Effector CD8-positive, alpha-beta T cell (primary cell): Measurements from ENCODE around the gene ERBB4.

Experiments used
- DNase-seq: peaks from one replicate; lab custom pipeline; 2025; lab: John Stamatoyannopoulos, UW

ERBB4 gene

GRCh38 chr2:212428681-212429478 lies 109.7 kb downstream of the ERBB4 start:
- no peak for DNase-seq

GRCh38 chr2:212427638-212428037 lies 111.0 kb downstream of the ERBB4 start:
- no peak for DNase-seq

- no peak for DNase-seq
Measured at GRCh38 chr2:212426637-212427412, 111.8 kb downstream of the ERBB4 start.

- DNase-seq: no peak
Measured at GRCh38 chr2:212424082-212424481, 114.5 kb downstream of the ERBB4 start.

GRCh38 chr2:212423089-212423488 lies 115.5 kb downstream of the ERBB4 start:
- no peak for DNase-seq

- DNase-seq: no peak
Measured at GRCh38 chr2:212421556-212422334, 116.9 kb downstream of the ERBB4 start.

- no peak for DNase-seq
Measured at GRCh38 chr2:212416086-212416485, 122.5 kb downstream of the ERBB4 start.

- DNase-seq: no peak
Measured at GRCh38 chr2:212414767-212415211, 123.8 kb downstream of the ERBB4 start.

DNA sequence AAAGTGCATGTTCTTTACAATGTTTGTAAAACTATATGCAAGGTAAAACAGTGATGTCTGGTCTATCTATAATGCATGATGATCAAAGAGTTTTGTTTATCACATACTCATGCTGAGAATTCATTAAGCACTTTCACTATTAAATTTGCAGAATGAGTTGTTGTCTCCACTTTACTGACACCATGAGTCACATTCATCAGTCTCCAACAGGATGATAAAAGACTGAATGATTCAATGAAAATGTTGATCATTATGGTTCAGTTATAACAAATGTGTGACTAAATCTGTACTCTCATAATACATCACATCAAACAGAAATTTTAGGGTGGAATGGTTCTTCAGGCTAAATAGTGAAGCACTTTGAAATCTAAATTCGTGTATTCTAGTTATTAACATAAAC lies 129.0 kb downstream of the ERBB4 start:
- DNase-seq: no peak

DNA sequence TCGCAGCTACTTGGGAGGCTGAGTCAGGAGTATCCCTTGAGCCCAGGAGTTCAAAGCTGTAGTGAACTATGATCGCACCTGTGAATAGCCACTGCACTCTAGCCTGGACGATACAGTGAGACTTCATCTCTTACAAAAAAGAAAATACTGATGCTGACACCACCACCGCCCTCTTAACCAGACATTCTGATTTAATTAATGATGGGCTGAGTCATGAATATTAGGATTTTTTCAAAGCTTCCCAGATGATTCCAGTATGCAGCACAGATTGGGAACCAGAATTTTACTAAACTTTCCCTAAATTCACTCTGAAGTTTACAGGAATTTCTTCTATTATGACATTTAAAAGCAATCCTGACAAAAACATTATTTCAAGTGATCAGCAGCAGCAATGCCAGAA lies 130.1 kb downstream of the ERBB4 start:
- no peak for DNase-seq

- no peak for DNase-seq
Measured at GRCh38 chr2:212406716-212407115, 131.9 kb downstream of the ERBB4 start.

- no peak for DNase-seq
Measured at GRCh38 chr2:212402316-212402715, 136.3 kb downstream of the ERBB4 start.

- no peak for DNase-seq
Measured at GRCh38 chr2:212398316-212398715, 140.3 kb downstream of the ERBB4 start.

DNA sequence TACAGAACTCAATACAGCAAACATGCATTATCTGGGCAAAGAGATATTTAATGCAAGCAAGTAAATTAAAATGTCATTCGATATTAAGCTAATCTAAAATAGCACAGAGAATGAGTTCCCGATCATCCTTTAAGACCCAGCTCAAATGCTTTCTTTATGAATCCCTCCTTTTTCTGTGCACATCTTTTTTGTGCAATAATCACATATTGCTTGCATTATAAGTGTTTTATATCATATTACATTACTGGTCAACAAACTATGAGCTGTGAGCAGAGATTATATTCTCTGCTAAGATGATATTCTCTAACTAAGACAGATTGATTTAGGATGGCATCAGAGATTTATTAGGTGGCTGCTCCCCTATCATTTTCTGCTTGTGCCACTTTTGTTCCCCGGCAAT lies 146.1 kb downstream of the ERBB4 start:
- DNase-seq: no peak

DNA sequence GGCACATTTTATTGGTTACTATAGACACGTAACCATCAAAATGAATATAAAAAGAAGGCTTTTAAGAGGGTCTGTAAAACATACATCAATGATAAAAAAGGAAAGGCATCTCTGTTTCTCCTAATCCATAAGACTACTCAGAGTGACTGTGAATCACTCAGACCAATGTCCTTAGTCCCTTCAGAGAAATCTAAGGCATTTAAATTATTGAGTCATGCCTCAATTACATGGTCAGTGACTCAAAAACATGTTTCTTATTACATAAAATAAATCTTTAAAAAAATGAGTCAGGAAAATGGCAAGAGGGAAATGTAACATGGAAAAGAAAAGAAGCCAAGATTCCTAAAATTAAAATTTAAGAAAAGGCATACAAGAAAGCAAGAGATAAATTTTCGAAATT lies 146.6 kb downstream of the ERBB4 start:
- DNase-seq: no peak

- no peak for DNase-seq
Measured at GRCh38 chr2:212387146-212387545, 151.5 kb downstream of the ERBB4 start.

GRCh38 chr2:212385241-212385640 lies 153.4 kb downstream of the ERBB4 start:
- no peak for DNase-seq

GRCh38 chr2:212384027-212384426 lies 154.6 kb downstream of the ERBB4 start:
- DNase-seq: no peak

DNA sequence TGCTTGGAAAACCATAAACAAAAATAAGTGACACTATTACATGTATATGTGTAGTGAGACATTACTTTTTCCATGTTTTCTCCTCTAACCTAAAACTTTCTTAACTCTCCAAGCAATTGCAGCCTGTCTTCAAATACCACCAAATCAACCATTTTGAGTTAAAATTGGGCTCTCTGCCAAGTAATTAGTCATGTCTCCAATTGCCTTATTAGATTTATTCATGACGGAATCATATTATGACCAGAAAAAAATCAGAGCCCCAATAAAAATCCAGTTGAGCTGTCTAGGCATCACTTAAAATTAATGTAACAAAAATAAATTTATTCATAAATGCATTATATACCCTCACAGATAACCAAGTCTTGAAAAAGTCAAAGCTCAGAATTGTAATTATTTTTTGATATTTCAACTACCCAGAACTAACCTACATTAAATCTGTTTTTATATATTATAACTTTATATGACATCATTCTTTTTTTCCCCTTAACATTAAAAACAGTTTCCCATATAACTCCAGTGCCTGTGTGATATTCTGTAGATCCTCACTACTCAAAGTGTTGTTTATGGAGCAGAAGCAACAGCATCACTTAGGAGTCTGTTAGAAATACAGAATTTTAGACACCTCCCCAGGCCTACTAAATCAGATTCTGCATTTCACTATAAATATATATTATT lies 157.0 kb downstream of the ERBB4 start:
- DNase-seq: no peak

DNA sequence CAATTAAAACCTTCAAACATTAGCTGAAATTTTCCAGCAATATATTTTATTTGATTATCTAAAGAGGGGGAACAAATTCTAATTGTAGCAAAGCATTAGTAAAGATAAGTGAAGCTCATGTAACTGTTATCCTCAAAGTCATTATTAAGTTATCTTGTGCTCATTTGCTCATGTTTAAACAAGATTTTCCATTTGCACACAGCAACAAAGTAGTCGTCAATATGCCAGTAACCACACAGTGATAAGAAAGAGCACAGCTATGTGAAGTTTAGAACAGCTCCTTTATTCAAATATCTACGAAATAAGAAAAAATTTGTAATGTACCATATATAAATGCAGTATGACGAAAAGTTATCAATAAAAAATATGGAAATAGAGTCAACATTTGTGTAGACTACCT lies 159.5 kb downstream of the ERBB4 start:
- no peak for DNase-seq

DNA sequence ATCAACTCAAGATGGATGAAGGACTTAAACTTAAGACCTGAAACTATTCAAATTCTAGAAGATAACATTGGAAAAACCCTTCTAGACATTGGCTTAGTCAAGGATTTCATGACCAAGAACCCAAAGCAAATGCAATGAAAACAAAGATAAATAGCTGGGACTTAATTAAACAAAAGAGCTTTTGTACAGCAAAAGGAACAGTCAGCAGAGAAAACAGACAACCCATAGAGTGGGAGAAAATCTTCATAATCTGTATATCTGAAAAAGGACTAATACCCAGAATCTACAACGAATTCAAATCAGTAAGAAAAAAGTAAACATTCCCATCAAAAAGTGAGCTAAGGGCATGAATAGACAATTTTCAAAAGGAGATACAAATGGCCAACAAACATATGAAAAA lies 171.2 kb downstream of the ERBB4 start:
- DNase-seq: no peak
